ENCODE data around the gene CSF1R. TPM values are rescaled to one million over a fixed set of nuclear protein-coding genes. Genes with fewer than 3 reads are reported as not detected.

CSF1R gene
- total RNA-seq, 3 donors from 2014 or later: 11.5 to 79.0 (median 24.1) TPM

- no peak for TF ChIP-seq POLR2AphosphoS5 (IDR thresholded peaks at IDR 0.05)
- TF ChIP-seq POLR2A (IDR thresholded peaks at IDR 0.05): no peak
- H3K4me3 ChIP-seq: no peak overlapping the region
- no peaks in the 10 kb centered on the region for H3K4me1 ChIP-seq
- H3K27ac ChIP-seq: no peak overlapping the region
- DNase-seq (ENCODE audit: low spot score in 2 of 2): peak in 1 of 2 donors; percentile 14
- intact Hi-C loops (cut with DNase I; ENCODE audit: low total_unique reads): no loop called here
- H3K36me3 ChIP-seq: no peaks in the 10 kb centered on the region
- H3K9me3 ChIP-seq: no peaks in the 10 kb centered on the region
- no peaks in the 10 kb centered on the region for H3K27me3 ChIP-seq
Measured at GRCh38 chr5:150080696-150081435, 5.5 kb downstream of the CSF1R start.

- Histone ChIP-seq H3K27me3 (no peaks in the 10 kb centered on the region), H3K4me3 (no peak overlapping the region), H3K36me3 (no peaks in the 10 kb centered on the region), H3K9me3 (no peaks in the 10 kb centered on the region), H3K4me1 (no peaks in the 10 kb centered on the region), H3K27ac (no peak overlapping the region)
- no peak for DNase-seq (ENCODE audit: low spot score in 2 of 2)
- intact Hi-C loops (cut with DNase I; ENCODE audit: low total_unique reads): loop anchor here (5.0 kb wide), 1 partner anchor 557 kb away; no protein-coding TSS in a partner anchor
- TF ChIP-seq POLR2A (IDR thresholded peaks at IDR 0.05): no peak
- no peak for TF ChIP-seq POLR2AphosphoS5 (IDR thresholded peaks at IDR 0.05)
- no peak for TF ChIP-seq CTCF (IDR thresholded peaks at IDR 0.05)
Measured at GRCh38 chr5:150079909-150080461, 6.4 kb downstream of the CSF1R start.

- DNase-seq (ENCODE audit: low spot score in 2 of 2): peak in 1 of 2 donors; percentile 9
Measured at GRCh38 chr5:150078802-150079689, 7.3 kb downstream of the CSF1R start.

GRCh38 chr5:150077996-150078801, 8.2 kb downstream of the CSF1R start:
- no peaks in the 10 kb centered on the region for H3K4me1 ChIP-seq
- H3K4me3 ChIP-seq: no peak overlapping the region
- TF ChIP-seq CTCF (IDR thresholded peaks at IDR 0.05): no peak
- TF ChIP-seq POLR2AphosphoS5 (IDR thresholded peaks at IDR 0.05): no peak
- TF ChIP-seq POLR2A (IDR thresholded peaks at IDR 0.05): no peak
- no peaks in the 10 kb centered on the region for H3K27me3 ChIP-seq
- H3K27ac ChIP-seq: no peak overlapping the region
- H3K36me3 ChIP-seq: no peaks in the 10 kb centered on the region
- DNase-seq (ENCODE audit: low spot score in 2 of 2): no peak
- no peaks in the 10 kb centered on the region for H3K9me3 ChIP-seq
- intact Hi-C loops (cut with DNase I; ENCODE audit: low total_unique reads): loop anchor here (5.0 kb wide), 1 partner anchor 559 kb away; no protein-coding TSS in a partner anchor

More at GRCh38 chr5:150078802-150079689, 7.3 kb downstream of the CSF1R start:
- intact Hi-C loops (cut with DNase I; ENCODE audit: low total_unique reads): loop anchor here (5.0 kb wide), 1 partner anchor 558 kb away; no protein-coding TSS in a partner anchor
- Histone ChIP-seq H3K4me3 (no peak overlapping the region), H3K4me1 (no peaks in the 10 kb centered on the region), H3K27me3 (no peaks in the 10 kb centered on the region), H3K27ac (no peak overlapping the region), H3K36me3 (no peaks in the 10 kb centered on the region), H3K9me3 (no peaks in the 10 kb centered on the region)
- no peak for TF ChIP-seq POLR2A (IDR thresholded peaks at IDR 0.05)
- no peak for TF ChIP-seq POLR2AphosphoS5 (IDR thresholded peaks at IDR 0.05)
- TF ChIP-seq CTCF (IDR thresholded peaks at IDR 0.05): no peak

- Histone ChIP-seq H3K4me3 (no peak overlapping the region), H3K9me3 (no peaks in the 10 kb centered on the region), H3K36me3 (no peaks in the 10 kb centered on the region), H3K4me1 (no peaks in the 10 kb centered on the region), H3K27me3 (no peaks in the 10 kb centered on the region), H3K27ac (no peak overlapping the region)
- TF ChIP-seq CTCF (IDR thresholded peaks at IDR 0.05): no peak
- no peak for TF ChIP-seq POLR2AphosphoS5 (IDR thresholded peaks at IDR 0.05)
- TF ChIP-seq POLR2A (IDR thresholded peaks at IDR 0.05): no peak
- peak in 1 of 2 donors; percentile 12 for DNase-seq (ENCODE audit: low spot score in 2 of 2)
- intact Hi-C loops (cut with DNase I; ENCODE audit: low total_unique reads): loop anchor here (5.0 kb wide), 1 partner anchor 560 kb away; no protein-coding TSS in a partner anchor
Measured at GRCh38 chr5:150077060-150077459, 9.3 kb downstream of the CSF1R start.

Measured in breast epithelium (tissue), 4 donors.